OCI-LY1 (cell line): Measurements from ENCODE around the gene RBMS3.

ENCODE experiments used
- EZH2 ChIP-seq: fragments of 200-600 bp; sonication (generic), shearing (Covaris generic); IDR thresholded peaks from 2 replicates; pipeline ENCODE4 v1.8.0; 2017; ENCODE audit warnings: borderline replicate concordance, mixed run types, mild to moderate bottlenecking, antibody characterized with exemption, low read length, moderate library complexity, mixed read lengths
- TF ChIP-seq, protein P1 (sequence below): fragments of 200-600 bp; sonication (generic), shearing (Covaris generic); IDR thresholded peaks from 2 replicates; pipeline ENCODE4 v1.5.1; 2017; ENCODE audit warnings: mild to moderate bottlenecking, antibody characterized with exemption, low read length, moderate library complexity, mixed read lengths

DNA sequence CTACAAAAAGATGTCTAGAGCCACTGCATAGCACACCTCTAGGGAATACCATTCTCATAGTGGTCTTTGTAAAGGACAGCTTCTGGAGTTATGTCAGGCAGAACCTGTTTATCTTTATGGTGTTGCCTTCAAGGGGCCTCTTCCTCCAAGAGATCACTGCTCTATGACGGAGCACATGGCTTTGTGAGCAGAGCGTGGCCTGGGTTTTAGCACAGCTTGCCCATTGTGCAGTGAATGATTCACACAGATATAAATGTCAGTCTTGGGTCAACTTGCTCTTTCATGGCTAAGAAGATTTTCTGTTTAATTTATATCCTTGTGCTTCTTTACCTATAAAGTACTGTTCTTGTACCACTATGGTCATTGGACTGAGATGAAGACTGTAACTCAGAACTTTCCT, 41.5 kb upstream of the RBMS3 start:
- TF ChIP-seq, protein P1, sequence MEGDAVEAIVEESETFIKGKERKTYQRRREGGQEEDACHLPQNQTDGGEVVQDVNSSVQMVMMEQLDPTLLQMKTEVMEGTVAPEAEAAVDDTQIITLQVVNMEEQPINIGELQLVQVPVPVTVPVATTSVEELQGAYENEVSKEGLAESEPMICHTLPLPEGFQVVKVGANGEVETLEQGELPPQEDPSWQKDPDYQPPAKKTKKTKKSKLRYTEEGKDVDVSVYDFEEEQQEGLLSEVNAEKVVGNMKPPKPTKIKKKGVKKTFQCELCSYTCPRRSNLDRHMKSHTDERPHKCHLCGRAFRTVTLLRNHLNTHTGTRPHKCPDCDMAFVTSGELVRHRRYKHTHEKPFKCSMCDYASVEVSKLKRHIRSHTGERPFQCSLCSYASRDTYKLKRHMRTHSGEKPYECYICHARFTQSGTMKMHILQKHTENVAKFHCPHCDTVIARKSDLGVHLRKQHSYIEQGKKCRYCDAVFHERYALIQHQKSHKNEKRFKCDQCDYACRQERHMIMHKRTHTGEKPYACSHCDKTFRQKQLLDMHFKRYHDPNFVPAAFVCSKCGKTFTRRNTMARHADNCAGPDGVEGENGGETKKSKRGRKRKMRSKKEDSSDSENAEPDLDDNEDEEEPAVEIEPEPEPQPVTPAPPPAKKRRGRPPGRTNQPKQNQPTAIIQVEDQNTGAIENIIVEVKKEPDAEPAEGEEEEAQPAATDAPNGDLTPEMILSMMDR: no peak
- TF ChIP-seq EZH2: no peak
